Ishikawa (cell line): ENCODE measurements around the gene SPDYA.

Experiments
- CEBPB ChIP-seq: IDR thresholded peaks from 2 replicates; pipeline ENCODE4 v1.6.1; 2012
- CREB1 ChIP-seq: IDR thresholded peaks from 2 replicates; pipeline ENCODE4 v1.6.1; 2012; ENCODE audit warnings: low read depth
- EGR1 ChIP-seq: IDR thresholded peaks from 2 replicates; pipeline ENCODE4 v1.6.1; 2012
- EP300 ChIP-seq: IDR thresholded peaks from 2 replicates; pipeline ENCODE4 v1.6.1; 2012; ENCODE audit warnings: borderline replicate concordance
- FOXM1 ChIP-seq: IDR thresholded peaks from 2 replicates; pipeline ENCODE4 v1.6.1; 2012; ENCODE audit warnings: low read depth, borderline replicate concordance
- MAX ChIP-seq: IDR thresholded peaks from 2 replicates; pipeline ENCODE4 v1.6.1; 2012
- NFIC ChIP-seq: IDR thresholded peaks from 2 replicates; pipeline ENCODE4 v1.6.1; 2012
- RAD21 ChIP-seq: IDR thresholded peaks from 2 replicates; pipeline ENCODE4 v1.6.1; 2012; ENCODE audit warnings: low read depth
- REST ChIP-seq: IDR thresholded peaks from 2 replicates; pipeline ENCODE4 v1.6.1; 2012; ENCODE audit warnings: low read depth, mild to moderate bottlenecking
- TAF1 ChIP-seq: IDR thresholded peaks from 2 replicates; pipeline ENCODE4 v1.6.1; 2012; ENCODE audit warnings: low read depth, mild to moderate bottlenecking
- TCF12 ChIP-seq: IDR thresholded peaks from 2 replicates; pipeline ENCODE4 v1.6.1; 2012; ENCODE audit warnings: low read depth
- TEAD4 ChIP-seq: IDR thresholded peaks from 2 replicates; pipeline ENCODE4 v1.6.1; 2012
- YY1 ChIP-seq: IDR thresholded peaks from 2 replicates; pipeline ENCODE4 v1.6.1; 2012; ENCODE audit warnings: low read depth
- ZBTB7A ChIP-seq: IDR thresholded peaks from 2 replicates; pipeline ENCODE4 v1.6.1; 2012; ENCODE audit warnings: low read depth
- TF ChIP-seq, protein P1 (sequence below): IDR thresholded peaks from 2 replicates; pipeline ENCODE4 v1.6.1; 2012

SPDYA gene

GRCh38 chr2:28802975-28803429 is 7.6 kb upstream of the SPDYA start:
- no peak for TF ChIP-seq CREB1
- TF ChIP-seq TEAD4: no peak
- no peak for TF ChIP-seq EGR1
- no peak for TF ChIP-seq EP300
- no peak for TF ChIP-seq ZBTB7A
- no peak for TF ChIP-seq YY1
- TF ChIP-seq, protein P1, sequence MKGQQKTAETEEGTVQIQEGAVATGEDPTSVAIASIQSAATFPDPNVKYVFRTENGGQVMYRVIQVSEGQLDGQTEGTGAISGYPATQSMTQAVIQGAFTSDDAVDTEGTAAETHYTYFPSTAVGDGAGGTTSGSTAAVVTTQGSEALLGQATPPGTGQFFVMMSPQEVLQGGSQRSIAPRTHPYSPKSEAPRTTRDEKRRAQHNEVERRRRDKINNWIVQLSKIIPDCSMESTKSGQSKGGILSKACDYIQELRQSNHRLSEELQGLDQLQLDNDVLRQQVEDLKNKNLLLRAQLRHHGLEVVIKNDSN: no peak
- TF ChIP-seq FOXM1: no peak
- TF ChIP-seq TCF12: no peak
- TF ChIP-seq NFIC: no peak
- TF ChIP-seq MAX: no peak
- TF ChIP-seq REST: no peak
- TF ChIP-seq RAD21: no peak
- no peak for TF ChIP-seq TAF1
- TF ChIP-seq CEBPB: no peak

DNA sequence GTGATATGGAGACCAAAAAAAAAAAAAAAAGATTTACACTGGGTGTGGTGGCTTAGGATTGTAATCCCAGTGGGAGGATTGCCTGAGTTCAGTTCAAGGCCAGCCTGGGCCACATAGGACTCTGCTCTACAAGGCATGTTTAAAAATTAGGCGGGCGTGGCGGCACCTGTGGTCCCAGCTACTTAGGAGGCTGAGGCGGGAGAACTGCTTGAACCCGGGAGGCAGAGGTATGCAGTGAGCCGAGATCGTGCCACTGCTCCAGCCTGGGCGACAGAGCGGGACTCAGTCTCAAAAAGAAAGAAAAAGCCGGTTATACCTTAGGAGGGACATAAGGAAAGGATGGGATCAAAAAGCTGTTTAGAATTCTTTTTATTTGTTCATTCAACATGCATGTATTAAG is 707 bp upstream of the SPDYA start:
- no peak for TF ChIP-seq TAF1
- no peak for TF ChIP-seq YY1
- TF ChIP-seq CEBPB: no peak
- TF ChIP-seq RAD21: no peak
- TF ChIP-seq FOXM1: no peak
- no peak for TF ChIP-seq ZBTB7A
- TF ChIP-seq MAX: no peak
- TF ChIP-seq EGR1: no peak
- TF ChIP-seq, protein P1: no peak
- no peak for TF ChIP-seq CREB1
- no peak for TF ChIP-seq EP300
- TF ChIP-seq TEAD4: no peak
- TF ChIP-seq TCF12: no peak
- no peak for TF ChIP-seq REST
- TF ChIP-seq NFIC: no peak

DNA sequence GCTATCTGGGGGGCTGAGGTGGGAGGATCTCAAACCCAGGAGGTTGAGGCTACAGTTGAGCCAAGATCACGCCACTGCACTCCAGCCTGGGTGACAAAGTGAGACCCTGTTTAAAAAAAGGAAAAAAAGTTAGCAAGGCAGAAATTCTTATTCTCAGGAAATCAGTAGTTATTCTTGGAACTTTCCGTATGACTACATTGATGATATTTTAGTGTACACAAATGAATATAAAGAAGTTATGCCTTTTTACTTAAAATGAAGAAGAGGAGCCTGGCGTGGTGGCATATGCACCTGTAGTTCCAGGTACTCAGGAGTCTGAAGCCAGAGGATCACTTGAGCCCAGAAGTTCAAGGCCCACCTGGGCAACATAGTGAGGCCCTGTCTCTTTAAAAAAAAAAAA is 7.4 kb downstream of the SPDYA start:
- TF ChIP-seq CREB1 (no peak), REST (no peak), YY1 (no peak), TEAD4 (no peak)

DNA sequence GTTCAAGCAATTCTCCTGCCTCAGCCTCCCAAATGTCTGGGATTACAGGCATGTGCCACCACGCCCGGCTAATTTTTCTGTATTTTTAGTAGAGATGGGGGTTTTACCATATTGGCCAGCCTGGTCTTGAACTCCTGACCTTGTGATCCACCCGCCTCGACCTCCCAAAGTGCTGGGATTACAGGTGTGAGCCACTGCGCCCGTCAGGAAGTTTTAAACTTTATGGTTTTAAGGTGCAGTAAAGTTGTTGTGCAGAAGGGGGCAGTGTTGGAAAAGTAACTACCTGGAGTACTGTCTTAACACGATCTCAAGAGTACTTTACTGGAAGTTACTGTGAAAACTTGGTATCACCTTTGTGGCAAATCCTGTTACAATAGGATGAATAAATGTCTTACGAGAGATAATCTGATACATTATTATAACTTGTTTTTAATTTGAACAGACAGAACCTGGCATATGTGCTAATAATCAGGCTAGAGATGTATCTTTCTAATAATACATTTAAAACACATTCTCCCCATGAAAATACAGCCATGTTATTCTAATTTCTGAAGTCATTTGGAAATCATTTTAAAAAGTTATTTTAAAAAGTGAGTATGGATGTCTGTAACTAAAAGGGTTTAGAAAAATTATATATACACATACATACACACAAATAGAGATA is 10.8 kb downstream of the SPDYA start:
- peak; percentile 69 for TF ChIP-seq RAD21
- TF ChIP-seq, protein P1: no peak
